K562 (cell line): Measurements from ENCODE around the gene EPX. TPM values are rescaled to one million over a fixed set of nuclear protein-coding genes. Genes with fewer than 3 reads are reported as not detected.

ENCODE experiments used
- ATAC-seq: fragments of 200-7000 bp; cut with Tn5 transposase; 3 replicates; pipeline ENCODE4 v1.9.1; 2020; ENCODE audit warnings: moderate library complexity
- BruUV-seq: library from RNA; stranded (reverse); fragments of 400-500 nt; replicated peaks from 2 replicates; lab custom pipeline; 2021; lab: Mats Ljungman, UMichigan
- CTCF ChIA-PET: fragments of 300-600 bp; formaldehyde crosslinking; extraction: SDS; loops from one replicate; lab custom pipeline; 2021; ENCODE audit warnings: low intra/inter-chr PET ratio; lab: Yijun Ruan, JAX
- POLR2A ChIA-PET: fragments of 300-600, 350-650 bp; sonication (Branson Sonifier 250); formaldehyde crosslinking; extraction: SDS; loops from one replicate; lab custom pipeline; 2021; ENCODE audit warnings: antibody characterized with exemption, inconsistent platforms; lab: Yijun Ruan, JAX
- DNase-seq, 4 experiments: peaks; one replicate each; pipeline versions ENCODE4 v3.0.0 to v3.0.0-alpha.2; 2011 to 2018; ENCODE audit warnings: low spot score in 3 of 4, mixed read lengths in 3 of 4; ENCODE audit errors: extremely low read depth in 1 of 4
- FAIRE-seq: peaks from 2 replicates; lab custom pipeline; 2011; peaks lifted over from hg19 to GRCh38; lab: Jason Lieb, UNC
- H2AFZ ChIP-seq: 2 replicates; pipeline ENCODE4 v1.6.0; 2011; ENCODE audit warnings: low read depth, low read length, control low read depth, inconsistent platforms
- H3K27ac ChIP-seq: fragments of 200-600 bp; 3 replicates; pipeline ENCODE4 v1.8.0; 2011; ENCODE audit warnings: low read depth, mild to moderate bottlenecking, control low read depth, inconsistent platforms, low read length, moderate library complexity, mixed read lengths; ENCODE audit errors: extremely low read depth
- H3K27me3 ChIP-seq, 2 experiments: fragments of 300-600 bp in 1 of 2; 2 replicates in 1 of 2; 3 replicates in 1 of 2; pipeline versions ENCODE4 v1.6.0 to v1.8.0; 2011; ENCODE audit warnings: inconsistent platforms in 2 of 2, low read length in 2 of 2, mild to moderate bottlenecking in 1 of 2, mixed read lengths in 1 of 2, moderate library complexity in 1 of 2; ENCODE audit not compliant: control insufficient read depth in 2 of 2, insufficient read depth in 2 of 2
- H3K36me3 ChIP-seq: fragments of 300-600 bp; 3 replicates; pipeline ENCODE4 v1.8.0; 2011; ENCODE audit warnings: mild to moderate bottlenecking, low read length, inconsistent platforms; ENCODE audit not compliant: control insufficient read depth, insufficient read depth
- H3K4me1 ChIP-seq, 2 experiments: fragments of 200-600 bp in 1 of 2; replicated peaks in 1 of 2; 2 replicates in 1 of 2; 3 replicates in 1 of 2; pipeline versions ENCODE4 v1.5.1 to v1.8.0; 2011; ENCODE audit warnings: inconsistent platforms in 2 of 2, low read length in 2 of 2, mild to moderate bottlenecking in 1 of 2, mixed read lengths in 1 of 2, moderate library complexity in 1 of 2; ENCODE audit not compliant: control insufficient read depth in 2 of 2, insufficient read depth in 2 of 2
- H3K4me2 ChIP-seq: 2 replicates; pipeline ENCODE4 v1.6.1; 2011; ENCODE audit warnings: low read length, control low read depth, inconsistent platforms, mixed read lengths; ENCODE audit not compliant: insufficient read depth
- H3K4me3 ChIP-seq: fragments of 200-600 bp; sonication (generic), shearing (Covaris generic); 2 replicates; pipeline ENCODE4 v1.5.1; 2016; ENCODE audit warnings: control low read depth, inconsistent platforms
- H3K79me2 ChIP-seq: fragments of 200-600 bp; 3 replicates; pipeline ENCODE4 v1.8.0; 2011; ENCODE audit warnings: low read length, inconsistent platforms; ENCODE audit not compliant: control insufficient read depth, insufficient read depth
- H3K9ac ChIP-seq, 2 experiments: 2 replicates each; pipeline versions ENCODE4 v1.6.0 to v1.6.1; 2011; ENCODE audit warnings: low read depth in 2 of 2, low read length in 2 of 2, control low read depth in 1 of 2, inconsistent platforms in 1 of 2, mild to moderate bottlenecking in 1 of 2, mixed read lengths in 1 of 2; ENCODE audit not compliant: insufficient read depth in 1 of 2
- H3K9me1 ChIP-seq: one replicate; pipeline ENCODE4 v1.6.0; 2011; ENCODE audit warnings: inconsistent platforms, mild to moderate bottlenecking, low read length, moderate library complexity; ENCODE audit not compliant: control insufficient read depth, insufficient read depth
- H3K9me3 ChIP-seq: replicated peaks from 2 replicates; pipeline ENCODE4 v1.5.1; 2011; ENCODE audit warnings: low read depth, low read length, inconsistent platforms; ENCODE audit not compliant: control insufficient read depth, insufficient read depth
- H4K20me1 ChIP-seq: replicated peaks from 2 replicates; pipeline ENCODE4 v1.6.1; 2011; ENCODE audit warnings: low read length, inconsistent platforms, mixed read lengths; ENCODE audit not compliant: control insufficient read depth, insufficient read depth
- EP300 ChIP-seq: IDR thresholded peaks from 2 replicates; pipeline ENCODE4 v1.6.1; 2012; ENCODE audit warnings: low read length, improper control_type of control experiment
- in situ Hi-C: fragments of 300-500 bp; cut with MboI; formaldehyde crosslinking; loops from 4 replicates; pipeline ENCODE4 v1.15.0; 2018; ENCODE audit warnings: inconsistent platforms, mixed read lengths
- intact Hi-C: fragments of 100-400 bp; cut with micrococcal nuclease; formaldehyde crosslinking; loops from 2 replicates; pipeline ENCODE4 v1.14.2; 2022
- polyA plus RNA-seq, 8 experiments: library from polyadenylated mRNA; depleted of rRNA in 4 of 8; stranded (reverse) in 5 of 8; unstranded in 3 of 8; fragments of >200 nt; fragmentation: Nextera tagmentation in 2 of 8; fragmentation: Illumina TruSeq in 1 of 8; extraction: Ambion mirVana in 2 of 8; extraction: Trizol in 1 of 8; gene quantifications; 2 replicates each; pipeline versions ENCODE4 v1.2.1 to v1.2.3, GENCODE V29; 2011 to 2014; ENCODE audit warnings: inconsistent platforms in 1 of 8, missing spikeins in 1 of 8
- total RNA-seq, 7 experiments: library from RNA; depleted of rRNA in 6 of 7; stranded (reverse); fragments of >200 nt in 6 of 7; fragmentation: Illumina TruSeq in 2 of 7; extraction: Trizol in 2 of 7; gene quantifications; 2 replicates each; pipeline versions ENCODE4 v1.2.1 to v1.2.3, GENCODE V29; 2011 to 2021; ENCODE audit warnings: low replicate concordance in 1 of 7
- TF ChIP-seq, protein P1 (sequence below), 3 experiments: IDR thresholded peaks in 2 of 3; conservative IDR thresholded peaks in 1 of 3; 2 replicates each; pipeline ENCODE4 v1.5.1; 2011 to 2012; ENCODE audit warnings: low read length in 3 of 3, mild to moderate bottlenecking in 3 of 3, control low read depth in 2 of 3, improper control_type of control experiment in 1 of 3, inconsistent platforms in 1 of 3, low read depth in 1 of 3, mixed read lengths in 1 of 3, moderate library complexity in 1 of 3; ENCODE audit not compliant: insufficient read depth in 2 of 3
- TF ChIP-seq, protein P2 (sequence below): sonication (generic); formaldehyde crosslinking; IDR thresholded peaks from 2 replicates; pipeline ENCODE4 v1.8.0; 2022; ENCODE audit warnings: missing genetic modification reagents, mild to moderate bottlenecking, borderline replicate concordance

The EPX gene
- total and polyA plus RNA-seq, 9 of the 15 experiments (the other 6 are each of a cell fraction or from before 2014, with no cell fraction given) = 0.07 to 0.33 (median 0.19) TPM; not detected in 3

DNA sequence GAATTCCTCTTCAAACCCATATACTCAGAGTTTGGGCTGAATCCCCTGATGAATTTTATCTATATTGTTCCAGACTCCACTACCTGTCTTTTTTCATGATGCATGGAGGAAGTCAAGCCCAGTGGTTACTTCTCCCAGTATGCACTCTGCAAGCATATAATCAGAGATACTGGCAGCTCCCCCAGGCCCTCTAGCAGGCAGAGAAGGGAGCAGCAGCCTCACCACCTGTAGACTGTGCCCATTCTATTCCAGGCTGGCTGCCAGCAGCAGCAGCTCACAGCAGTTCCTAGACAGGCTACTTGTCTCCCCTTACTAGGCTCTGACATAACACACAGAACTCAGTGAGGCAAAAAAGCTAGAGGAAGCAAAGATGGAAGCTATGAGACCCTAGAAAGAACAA is 23.2 kb downstream of the EPX start:
- CTCF ChIA-PET = no interaction called here
- POLR2A ChIA-PET = interaction anchor here (0.7 to 1.1 kb wide), 2 partner anchors 14 to 180 kb away, joined by 4 to 6 read pairs; no protein-coding TSS in a partner anchor
- H3K27ac ChIP-seq = no peak overlapping the region

More for the DNA sequence above, 23.2 kb downstream of the EPX start:
- Histone ChIP-seq H2AFZ (no peak overlapping the region), H3K4me2 (no peak overlapping the region), H3K36me3 (peaks cover 43% of the 10 kb centered on the region; the same call in 2 of the 3 replicates), H3K79me2 (peaks cover 3% of the 10 kb centered on the region; the same call in 1 of the 3 replicates), H3K9me3 (no peaks in the 10 kb centered on the region), H3K4me3 (no peak overlapping the region), H3K9me1 (no peaks in the 10 kb centered on the region), H3K4me1 (peaks cover 10 to 12% of the 10 kb centered on the region in 2 experiments; a peak in 4 of 5 replicates), H3K27me3 (no peaks in the 10 kb centered on the region), H3K9ac (no peak overlapping the region), H4K20me1 (no peaks in the 10 kb centered on the region)
- no TSS peak for BruUV-seq
- TF ChIP-seq, protein P1, sequence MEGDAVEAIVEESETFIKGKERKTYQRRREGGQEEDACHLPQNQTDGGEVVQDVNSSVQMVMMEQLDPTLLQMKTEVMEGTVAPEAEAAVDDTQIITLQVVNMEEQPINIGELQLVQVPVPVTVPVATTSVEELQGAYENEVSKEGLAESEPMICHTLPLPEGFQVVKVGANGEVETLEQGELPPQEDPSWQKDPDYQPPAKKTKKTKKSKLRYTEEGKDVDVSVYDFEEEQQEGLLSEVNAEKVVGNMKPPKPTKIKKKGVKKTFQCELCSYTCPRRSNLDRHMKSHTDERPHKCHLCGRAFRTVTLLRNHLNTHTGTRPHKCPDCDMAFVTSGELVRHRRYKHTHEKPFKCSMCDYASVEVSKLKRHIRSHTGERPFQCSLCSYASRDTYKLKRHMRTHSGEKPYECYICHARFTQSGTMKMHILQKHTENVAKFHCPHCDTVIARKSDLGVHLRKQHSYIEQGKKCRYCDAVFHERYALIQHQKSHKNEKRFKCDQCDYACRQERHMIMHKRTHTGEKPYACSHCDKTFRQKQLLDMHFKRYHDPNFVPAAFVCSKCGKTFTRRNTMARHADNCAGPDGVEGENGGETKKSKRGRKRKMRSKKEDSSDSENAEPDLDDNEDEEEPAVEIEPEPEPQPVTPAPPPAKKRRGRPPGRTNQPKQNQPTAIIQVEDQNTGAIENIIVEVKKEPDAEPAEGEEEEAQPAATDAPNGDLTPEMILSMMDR (IDR thresholded peaks at IDR 0.05 in 2 of 3, conservative IDR thresholded peaks at IDR 0.05 in 1 of 3; ENCODE audit: insufficient read depth in 2 of 3, low read depth in 1 of 3, low read length in 3 of 3) = 0 out of 6 replicates have a peak, but pooled peaks of 2 of the 3 experiments have one; percentile 7 to 9
- TF ChIP-seq, protein P2, sequence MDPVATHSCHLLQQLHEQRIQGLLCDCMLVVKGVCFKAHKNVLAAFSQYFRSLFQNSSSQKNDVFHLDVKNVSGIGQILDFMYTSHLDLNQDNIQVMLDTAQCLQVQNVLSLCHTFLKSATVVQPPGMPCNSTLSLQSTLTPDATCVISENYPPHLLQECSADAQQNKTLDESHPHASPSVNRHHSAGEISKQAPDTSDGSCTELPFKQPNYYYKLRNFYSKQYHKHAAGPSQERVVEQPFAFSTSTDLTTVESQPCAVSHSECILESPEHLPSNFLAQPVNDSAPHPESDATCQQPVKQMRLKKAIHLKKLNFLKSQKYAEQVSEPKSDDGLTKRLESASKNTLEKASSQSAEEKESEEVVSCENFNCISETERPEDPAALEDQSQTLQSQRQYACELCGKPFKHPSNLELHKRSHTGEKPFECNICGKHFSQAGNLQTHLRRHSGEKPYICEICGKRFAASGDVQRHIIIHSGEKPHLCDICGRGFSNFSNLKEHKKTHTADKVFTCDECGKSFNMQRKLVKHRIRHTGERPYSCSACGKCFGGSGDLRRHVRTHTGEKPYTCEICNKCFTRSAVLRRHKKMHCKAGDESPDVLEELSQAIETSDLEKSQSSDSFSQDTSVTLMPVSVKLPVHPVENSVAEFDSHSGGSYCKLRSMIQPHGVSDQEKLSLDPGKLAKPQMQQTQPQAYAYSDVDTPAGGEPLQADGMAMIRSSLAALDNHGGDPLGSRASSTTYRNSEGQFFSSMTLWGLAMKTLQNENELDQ = no peak
- TF ChIP-seq EP300 = no peak
- no peak for ATAC-seq
- DNase-seq = peak in 1 of 4 experiments; percentile 2
- no peak for FAIRE-seq
- intact Hi-C loops (no loop called here), in situ Hi-C loops (no loop called here)
